NCI-H82 (cell line): ENCODE data around the gene RBM27.
A peak's percentile ranks its signal among the peaks of the same experiment; 100 is the strongest.
"Not testable (repeated sequence)": the region's sequence is repeated elsewhere in the genome, so short reads cannot be mapped to it uniquely, and the experiment has no call there.

Experiments
- DNase-seq: peaks from one replicate; lab custom pipeline; 2025; lab: John Stamatoyannopoulos, UW

Gene RBM27, protein sequence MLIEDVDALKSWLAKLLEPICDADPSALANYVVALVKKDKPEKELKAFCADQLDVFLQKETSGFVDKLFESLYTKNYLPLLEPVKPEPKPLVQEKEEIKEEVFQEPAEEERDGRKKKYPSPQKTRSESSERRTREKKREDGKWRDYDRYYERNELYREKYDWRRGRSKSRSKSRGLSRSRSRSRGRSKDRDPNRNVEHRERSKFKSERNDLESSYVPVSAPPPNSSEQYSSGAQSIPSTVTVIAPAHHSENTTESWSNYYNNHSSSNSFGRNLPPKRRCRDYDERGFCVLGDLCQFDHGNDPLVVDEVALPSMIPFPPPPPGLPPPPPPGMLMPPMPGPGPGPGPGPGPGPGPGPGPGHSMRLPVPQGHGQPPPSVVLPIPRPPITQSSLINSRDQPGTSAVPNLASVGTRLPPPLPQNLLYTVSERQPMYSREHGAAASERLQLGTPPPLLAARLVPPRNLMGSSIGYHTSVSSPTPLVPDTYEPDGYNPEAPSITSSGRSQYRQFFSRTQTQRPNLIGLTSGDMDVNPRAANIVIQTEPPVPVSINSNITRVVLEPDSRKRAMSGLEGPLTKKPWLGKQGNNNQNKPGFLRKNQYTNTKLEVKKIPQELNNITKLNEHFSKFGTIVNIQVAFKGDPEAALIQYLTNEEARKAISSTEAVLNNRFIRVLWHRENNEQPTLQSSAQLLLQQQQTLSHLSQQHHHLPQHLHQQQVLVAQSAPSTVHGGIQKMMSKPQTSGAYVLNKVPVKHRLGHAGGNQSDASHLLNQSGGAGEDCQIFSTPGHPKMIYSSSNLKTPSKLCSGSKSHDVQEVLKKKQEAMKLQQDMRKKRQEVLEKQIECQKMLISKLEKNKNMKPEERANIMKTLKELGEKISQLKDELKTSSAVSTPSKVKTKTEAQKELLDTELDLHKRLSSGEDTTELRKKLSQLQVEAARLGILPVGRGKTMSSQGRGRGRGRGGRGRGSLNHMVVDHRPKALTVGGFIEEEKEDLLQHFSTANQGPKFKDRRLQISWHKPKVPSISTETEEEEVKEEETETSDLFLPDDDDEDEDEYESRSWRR

DNA sequence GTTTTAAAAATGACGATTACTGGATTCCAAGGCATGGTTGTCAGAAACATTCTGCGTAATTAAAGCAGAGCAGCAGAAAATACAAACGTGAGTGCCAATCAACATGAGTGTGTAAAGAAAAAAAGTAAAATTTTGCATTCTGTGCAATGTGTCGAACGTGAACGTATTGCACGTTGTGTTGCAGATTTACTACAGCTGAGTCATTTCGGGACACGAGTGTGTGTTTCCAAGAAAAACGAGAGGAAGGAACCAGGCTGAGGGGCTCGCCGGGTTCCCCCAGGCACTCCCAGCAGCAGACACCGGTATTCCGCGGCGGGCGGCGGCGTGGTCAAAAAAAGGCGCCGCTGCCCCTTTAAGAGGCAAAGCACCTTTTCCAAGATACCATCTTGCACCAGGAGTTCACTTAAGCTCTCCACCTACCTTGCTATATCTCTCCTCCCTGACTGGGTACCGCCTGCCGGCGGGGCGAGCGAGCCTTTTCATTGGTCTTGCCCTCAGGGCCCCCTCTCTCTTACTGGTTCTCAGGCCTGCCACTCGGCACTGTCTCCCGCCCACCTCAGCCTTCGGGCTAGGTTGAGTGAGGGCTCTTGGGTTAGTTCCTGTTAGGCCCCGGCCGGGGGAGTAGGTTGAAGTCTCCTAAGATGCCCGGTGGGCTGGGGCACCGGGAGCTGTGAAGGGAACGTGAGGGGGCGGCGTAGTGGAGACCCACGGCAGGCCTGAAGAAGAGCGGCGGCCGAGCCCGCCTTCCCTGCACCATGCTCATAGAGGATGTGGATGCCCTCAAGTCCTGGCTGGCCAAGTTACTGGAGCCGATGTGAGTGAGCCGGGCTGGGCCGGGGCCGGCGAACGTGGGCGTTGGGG, at the start of gene RBM27:
Gene RBM27, plus strand, starts transcription at position 595 of the 861 bp plus-strand sequence. Its CDS starts 161 bp downstream, at position 756.
- peak; percentile 98 for DNase-seq

- no peak for DNase-seq
Observed at GRCh38 chr5:146158255-146158654, 45.1 kb upstream of the RBM27 start.

DNA sequence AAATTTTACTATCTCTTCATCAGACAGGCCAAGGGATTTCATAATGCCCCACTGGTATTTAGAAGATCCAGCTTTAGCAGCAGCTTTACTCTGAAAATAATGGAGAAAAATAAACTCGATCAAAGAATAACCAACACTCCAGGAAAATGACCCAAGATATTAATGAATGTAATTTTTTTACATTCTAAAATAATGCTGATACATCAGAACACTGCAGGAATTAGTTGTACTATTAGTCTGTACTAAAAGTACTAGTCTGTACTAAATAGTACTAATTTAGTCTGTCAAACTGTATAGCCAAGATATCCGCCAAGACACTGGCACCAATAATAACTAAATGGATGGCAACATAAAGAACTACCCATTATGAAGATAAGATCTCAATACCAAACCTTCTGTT, 39.0 kb upstream of the RBM27 start:
- no peak for DNase-seq

GRCh38 chr5:146165460-146165859, 37.9 kb upstream of the RBM27 start:
- no peak for DNase-seq

GRCh38 chr5:146165903-146166302, 37.5 kb upstream of the RBM27 start:
- no peak for DNase-seq

GRCh38 chr5:146169076-146169475, 34.3 kb upstream of the RBM27 start:
- no peak for DNase-seq

DNA sequence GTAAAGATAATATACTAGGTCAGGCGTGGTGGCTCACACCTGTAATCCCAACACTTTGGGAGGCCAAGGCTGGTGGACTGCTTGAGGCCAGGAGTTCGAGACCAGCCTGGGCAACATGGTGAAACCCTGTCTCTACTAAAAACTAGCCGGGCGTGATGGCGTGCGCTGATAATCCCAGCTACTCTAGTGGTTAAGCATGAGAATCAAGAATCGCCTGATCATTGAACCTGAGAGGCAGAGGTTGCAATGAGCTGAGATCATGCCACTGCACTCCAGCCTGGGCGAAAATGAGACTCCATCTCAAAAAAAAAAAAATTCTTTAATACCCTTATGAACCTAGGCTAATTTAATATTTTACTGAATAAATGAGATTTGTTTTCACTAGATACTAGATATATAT, 30.4 kb upstream of the RBM27 start:
- not testable (repeated sequence) for DNase-seq

- no peak for DNase-seq
Observed at GRCh38 chr5:146173597-146173996, 29.8 kb upstream of the RBM27 start.

GRCh38 chr5:146176805-146177204, 26.6 kb upstream of the RBM27 start:
- no peak for DNase-seq

GRCh38 chr5:146179696-146180095, 23.7 kb upstream of the RBM27 start:
- DNase-seq = no peak

- not testable (repeated sequence) for DNase-seq
Observed at GRCh38 chr5:146183403-146183802, 20.0 kb upstream of the RBM27 start.

- DNase-seq = no peak
Observed at GRCh38 chr5:146185161-146185560, 18.2 kb upstream of the RBM27 start.

DNA sequence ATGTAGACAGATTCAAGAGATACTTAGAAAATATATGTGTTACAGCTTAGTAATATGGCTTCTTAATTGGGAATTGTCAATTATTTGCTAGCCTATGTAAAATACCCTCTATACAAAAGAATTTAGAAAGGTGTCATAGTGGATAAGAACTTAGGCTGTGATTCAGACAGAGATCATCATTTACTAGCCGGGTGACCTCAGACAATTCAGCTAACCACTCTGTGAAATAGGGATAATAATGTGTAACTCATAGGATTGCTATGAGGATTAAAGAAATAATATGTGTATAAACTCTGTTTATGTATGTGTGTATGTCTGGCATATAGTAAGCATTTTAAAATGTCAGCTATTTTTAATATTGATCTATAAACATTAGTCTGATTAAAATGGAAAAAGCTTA, 15.0 kb upstream of the RBM27 start:
- DNase-seq = no peak

DNA sequence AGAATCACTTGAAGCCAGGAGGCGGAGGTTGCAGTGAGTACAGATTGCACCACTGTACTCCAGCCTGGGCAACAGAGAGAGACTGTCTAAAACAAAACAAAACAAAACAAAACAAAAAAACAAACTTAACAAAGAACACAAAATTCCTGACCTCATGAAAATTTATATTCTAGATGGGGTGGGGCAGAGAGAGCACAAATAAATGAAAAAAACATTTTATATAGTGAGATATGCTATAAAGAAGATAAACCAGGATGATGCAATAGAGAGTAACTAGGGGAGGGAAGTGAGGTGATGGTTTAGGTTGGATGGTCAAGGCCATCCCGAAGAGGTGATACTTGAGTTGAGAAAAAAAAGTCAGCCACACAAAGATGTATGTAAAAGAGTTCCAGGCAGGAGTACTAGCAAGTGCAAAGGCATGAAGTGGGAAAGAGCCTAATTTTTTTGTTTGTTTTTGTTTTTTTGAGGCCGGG, 10.8 kb upstream of the RBM27 start:
- DNase-seq = no peak

DNA sequence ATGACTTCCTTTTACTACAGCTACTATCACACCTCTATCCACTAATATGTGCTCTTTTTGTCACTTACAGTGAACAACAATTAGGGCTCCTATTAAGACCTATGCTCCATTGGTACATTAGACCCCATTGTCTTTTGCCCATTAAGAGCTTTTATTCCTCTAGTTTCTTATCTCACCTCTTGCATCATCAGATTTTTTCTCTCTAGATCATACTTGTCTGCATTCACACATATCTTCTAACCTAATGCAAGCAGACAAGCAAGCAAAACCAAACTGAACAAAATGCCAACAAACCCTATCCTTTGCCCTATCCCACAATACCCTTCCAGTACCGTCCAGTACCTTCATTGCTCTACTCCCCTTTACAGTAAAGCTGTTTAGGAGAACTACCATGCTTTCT, 10.1 kb upstream of the RBM27 start:
- no peak for DNase-seq

DNA sequence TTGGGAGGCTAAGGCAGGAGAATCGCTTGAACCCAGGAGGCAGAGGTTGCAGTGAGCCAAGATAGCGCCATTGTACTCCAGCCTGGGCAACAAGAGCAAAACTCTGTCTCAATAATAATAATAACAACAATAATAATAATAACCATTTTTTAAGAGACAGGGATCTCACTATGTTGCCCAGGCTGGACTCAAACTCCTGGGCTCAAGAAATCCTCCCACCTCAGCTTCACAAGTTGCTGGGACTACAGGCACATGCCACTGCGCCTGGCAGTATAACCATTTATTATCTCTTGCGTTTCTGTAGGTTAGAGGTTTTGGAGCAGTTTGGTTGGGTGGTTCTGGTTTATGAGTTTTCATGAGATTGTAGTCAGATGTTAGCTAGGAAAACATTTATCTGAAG, 8.4 kb upstream of the RBM27 start:
- DNase-seq = not testable (repeated sequence)

DNA sequence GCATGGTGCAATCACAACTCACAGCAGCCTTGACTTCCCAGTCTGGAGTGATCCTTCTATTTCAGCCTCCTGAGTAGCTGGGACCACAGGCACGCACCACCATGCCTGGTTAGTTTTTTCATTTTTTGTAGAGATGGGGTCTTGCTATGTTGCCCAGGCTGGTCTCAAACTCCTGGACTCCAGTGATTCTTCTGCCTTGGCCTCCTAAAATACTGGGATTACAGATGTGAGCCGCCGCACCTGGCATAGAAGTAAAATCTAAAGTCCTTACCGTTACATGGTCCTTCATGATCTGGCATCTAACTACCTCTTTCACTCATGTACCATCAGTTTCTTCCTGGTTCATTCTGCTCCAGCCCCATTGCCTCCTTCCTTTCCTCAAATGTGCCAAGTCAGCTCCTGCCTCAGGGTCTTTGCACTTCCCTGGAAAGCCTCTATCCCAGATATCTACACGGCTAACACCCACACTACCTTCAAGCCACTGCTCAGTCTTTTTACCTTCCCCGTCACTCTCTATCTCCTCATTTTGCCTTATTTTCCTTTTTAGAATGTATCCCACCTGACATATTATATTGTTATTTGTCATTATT, 6.9 kb upstream of the RBM27 start:
- no peak for DNase-seq

GRCh38 chr5:146199176-146199815, 4.1 kb upstream of the RBM27 start:
- DNase-seq = no peak

- DNase-seq = not testable (repeated sequence)
Observed at GRCh38 chr5:146201795-146202194, 1.6 kb upstream of the RBM27 start.

GRCh38 chr5:146203872-146204192, 427 bp downstream of the RBM27 start:
- peak; percentile 71 for DNase-seq
